Vagina (tissue), 2 donors: ENCODE results near the gene MLF2. TPM values are rescaled to one million over a fixed set of nuclear protein-coding genes. Genes with fewer than 3 reads are reported as not detected.
A peak's percentile ranks its signal among the peaks of the same experiment; 100 is the strongest.

Source experiments
- DNase-seq, 2 donors: peaks; one replicate each; pipeline ENCODE4 v3.0.0-alpha.2; 2017; ENCODE audit errors: extremely low spot score in 2 of 2
- H3K27ac ChIP-seq: fragments of 200-600 bp; sonication (generic); one replicate; pipeline ENCODE4 v1.5.1; 2019
- H3K27me3 ChIP-seq: fragments of 200-600 bp; sonication (generic); one replicate; pipeline ENCODE4 v1.5.1; 2019
- H3K36me3 ChIP-seq, 2 donors: fragments of 200-600 bp; sonication (generic); one replicate each; pipeline ENCODE4 v1.5.1; 2017 to 2019
- H3K4me1 ChIP-seq: fragments of 200-600 bp; sonication (generic); one replicate; pipeline ENCODE4 v1.5.1; 2019
- H3K4me3 ChIP-seq, 2 donors: fragments of 200-600 bp; sonication (generic); 1 replicate in 1 of 2; 2 replicates in 1 of 2; pipeline ENCODE4 v1.5.1; 2016 to 2019
- H3K9me3 ChIP-seq: fragments of 200-600 bp; sonication (generic); one replicate; pipeline ENCODE4 v1.5.1; 2019
- CTCF ChIP-seq, 3 experiments: fragments of 450-650 bp in 2 of 3; fragments of 200-600 bp in 1 of 3; sonication (generic) in 1 of 3; IDR thresholded peaks; one replicate each; pipeline ENCODE4 v1.5.1; 2017 to 2019; ENCODE audit warnings: antibody characterized with exemption in 3 of 3, mild to moderate bottlenecking in 2 of 3, moderate library complexity in 2 of 3
- POLR2A ChIP-seq, 2 donors: fragments of 450-650 bp; IDR thresholded peaks; one replicate each; pipeline ENCODE4 v1.6.1; 2017; ENCODE audit warnings: antibody characterized with exemption in 2 of 2, mild to moderate bottlenecking in 2 of 2, moderate library complexity in 2 of 2
- POLR2AphosphoS5 ChIP-seq, 2 donors: sonication (generic); formaldehyde crosslinking; IDR thresholded peaks; one replicate each; pipeline ENCODE4 v1.9.0; 2017; ENCODE audit warnings: antibody characterized with exemption in 2 of 2, mild to moderate bottlenecking in 2 of 2, low read depth in 1 of 2; ENCODE audit not compliant: insufficient read depth in 1 of 2
- intact Hi-C: fragments of 100-400 bp; cut with DNase I; formaldehyde crosslinking; loops from one replicate; pipeline ENCODE4 v1.15.1; 2023
- total RNA-seq: library from RNA; depleted of rRNA; stranded (reverse); fragments of >200 nt; gene quantifications from one replicate; pipeline ENCODE4 v1.2.3, GENCODE V29; 2016

MLF2 gene
- total RNA-seq = 150 TPM

- peaks cover 15% of the 10 kb centered on the region for H3K4me1 ChIP-seq
- H3K27ac ChIP-seq = peak within 1 kb of the TSS; percentile 100
- no peaks in the 10 kb centered on the region for H3K27me3 ChIP-seq
- no peaks in the 10 kb centered on the region for H3K9me3 ChIP-seq
- peaks cover 0 to 32% of the 10 kb centered on the region in 2 donors for H3K36me3 ChIP-seq
- peak; percentile 93 to 100 for TF ChIP-seq POLR2AphosphoS5 (IDR thresholded peaks at IDR 0.05; ENCODE audit: insufficient read depth in 1 of 2, low read depth in 1 of 2)
- TF ChIP-seq POLR2A (IDR thresholded peaks at IDR 0.05) = peak; percentile 95 to 96
- peak in 1 of 3 experiments; percentile 92 for TF ChIP-seq CTCF (IDR thresholded peaks at IDR 0.05)
- intact Hi-C loops = loop anchor here (5.0 to 10.0 kb wide), 2 partner anchors 74 to 548 kb away; partner anchors contain the start of genes CD9 and P3H3
- DNase-seq = peak in 1 of 2 donors; percentile 99
- peak within 1 kb of the TSS; percentile 70 to 91 for H3K4me3 ChIP-seq
These were observed at the start of gene MLF2 for GRCh38 chr12:6752921-6753771. Gene MLF2, minus strand, starts transcription at chr12:6753141. Its CDS starts 807 bp downstream, at chr12:6752334.

- Histone ChIP-seq H3K4me3 (no peak overlapping the region), H3K9me3 (no peaks in the 10 kb centered on the region), H3K27ac (no peak overlapping the region), H3K4me1 (no peaks in the 10 kb centered on the region), H3K27me3 (no peaks in the 10 kb centered on the region), H3K36me3 (no peaks in the 10 kb centered on the region)
- intact Hi-C loops = no loop called here
- TF ChIP-seq POLR2AphosphoS5 (IDR thresholded peaks at IDR 0.05; ENCODE audit: insufficient read depth in 1 of 2, low read depth in 1 of 2) = no peak
- no peak for TF ChIP-seq CTCF (IDR thresholded peaks at IDR 0.05)
- no peak for TF ChIP-seq POLR2A (IDR thresholded peaks at IDR 0.05)
- DNase-seq = no peak
These were observed 46.2 kb upstream of the MLF2 start for GRCh38 chr12:6799147-6799546.

GRCh38 chr12:6796576-6796975 is 43.6 kb upstream of the MLF2 start:
- intact Hi-C loops = no loop called here

GRCh38 chr12:6795088-6795487 is 42.1 kb upstream of the MLF2 start:
- intact Hi-C loops = no loop called here
- H3K27ac ChIP-seq = no peak overlapping the region

More at GRCh38 chr12:6796576-6796975, 43.6 kb upstream of the MLF2 start:
- Histone ChIP-seq H3K9me3 (no peaks in the 10 kb centered on the region), H3K4me3 (no peak overlapping the region), H3K36me3 (no peaks in the 10 kb centered on the region), H3K27me3 (no peaks in the 10 kb centered on the region), H3K27ac (no peak overlapping the region), H3K4me1 (peaks cover 10% of the 10 kb centered on the region)
- no peak for DNase-seq
- no peak for TF ChIP-seq CTCF (IDR thresholded peaks at IDR 0.05)
- TF ChIP-seq POLR2AphosphoS5 (IDR thresholded peaks at IDR 0.05; ENCODE audit: insufficient read depth in 1 of 2, low read depth in 1 of 2) = no peak

More at GRCh38 chr12:6795088-6795487, 42.1 kb upstream of the MLF2 start:
- Histone ChIP-seq H3K9me3 (no peaks in the 10 kb centered on the region), H3K36me3 (no peaks in the 10 kb centered on the region), H3K4me1 (peaks cover 10% of the 10 kb centered on the region), H3K4me3 (no peak overlapping the region), H3K27me3 (no peaks in the 10 kb centered on the region)
- TF ChIP-seq POLR2AphosphoS5 (IDR thresholded peaks at IDR 0.05; ENCODE audit: insufficient read depth in 1 of 2, low read depth in 1 of 2) = no peak
- TF ChIP-seq POLR2A (IDR thresholded peaks at IDR 0.05) = no peak
- no peak for TF ChIP-seq CTCF (IDR thresholded peaks at IDR 0.05)
- no peak for DNase-seq
